SK-N-MC (cell line): ENCODE results near the gene MCF2L.

ENCODE experiments used
- EZH2 ChIP-seq: fragments of 200-600 bp; sonication (generic); IDR thresholded peaks from one replicate; pipeline ENCODE4 v1.6.1; 2017; ENCODE audit warnings: antibody characterized with exemption
- POLR2AphosphoS5 ChIP-seq: IDR thresholded peaks from 2 replicates; pipeline ENCODE4 v1.6.1; 2012; ENCODE audit warnings: mild to moderate bottlenecking, low read depth, low read length, borderline replicate concordance

- no peak for TF ChIP-seq EZH2
- no peak for TF ChIP-seq POLR2AphosphoS5
Observed at GRCh38 chr13:112983428-112984196, 14.6 kb downstream of the MCF2L start.
